A673 (cell line): ENCODE measurements around the gene LYZL6. TPM values are rescaled to one million over a fixed set of nuclear protein-coding genes. Genes with fewer than 3 reads are reported as not detected.

Source experiments
- BruUV-seq: library from RNA; stranded (reverse); fragments of 400-500 nt; replicated peaks from 2 replicates; lab custom pipeline; 2021; lab: Mats Ljungman, UMichigan
- CTCF ChIA-PET: fragments of 300-600 bp; sonication (Branson Sonifier 250); formaldehyde crosslinking; loops from one replicate; lab custom pipeline; 2022; ENCODE audit warnings: antibody characterized with exemption; lab: Charles Lee
- POLR2A ChIA-PET: fragments of 300-600 bp; sonication (Branson Sonifier 250); formaldehyde crosslinking; loops from one replicate; lab custom pipeline; 2022; ENCODE audit warnings: antibody characterized with exemption; ENCODE audit not compliant: low non-redundant PET; lab: Charles Lee
- DNase-seq: peaks from one replicate; pipeline ENCODE4 v3.0.0-alpha.2; 2015; ENCODE audit warnings: low spot score
- H3K27ac ChIP-seq: fragments of 200-600 bp; sonication (generic); 2 replicates; pipeline ENCODE4 v1.5.1; 2016; ENCODE audit warnings: mixed run types, low read depth, mild to moderate bottlenecking, mixed read lengths, antibody characterized with exemption, low read length; ENCODE audit not compliant: poor library complexity, severe bottlenecking
- H3K27me3 ChIP-seq: fragments of 200-600 bp; sonication (generic); replicated peaks from 2 replicates; pipeline ENCODE4 v1.6.1; 2017; ENCODE audit warnings: mixed run types, low read depth, mild to moderate bottlenecking, mixed read lengths, antibody characterized with exemption, low read length; ENCODE audit not compliant: insufficient read depth, poor library complexity
- H3K36me3 ChIP-seq: fragments of 200-600 bp; sonication (generic); 2 replicates; pipeline ENCODE4 v1.6.1; 2016; ENCODE audit warnings: mixed run types, mild to moderate bottlenecking, mixed read lengths, antibody characterized with exemption, low read length; ENCODE audit not compliant: insufficient read depth, poor library complexity, severe bottlenecking
- H3K4me1 ChIP-seq: fragments of 200-600 bp; sonication (generic); 2 replicates; pipeline ENCODE4 v1.6.1; 2017; ENCODE audit warnings: mixed run types, mild to moderate bottlenecking, mixed read lengths, antibody characterized with exemption, low read length; ENCODE audit not compliant: insufficient read depth, poor library complexity, severe bottlenecking
- H3K4me3 ChIP-seq: fragments of 200-600 bp; sonication (generic); 2 replicates; pipeline ENCODE4 v1.5.1; 2016; ENCODE audit warnings: low read depth, mixed run types, mild to moderate bottlenecking, mixed read lengths, low read length; ENCODE audit not compliant: poor library complexity, severe bottlenecking
- H3K9me3 ChIP-seq: fragments of 200-600 bp; sonication (generic); 2 replicates; pipeline ENCODE4 v1.6.1; 2016; ENCODE audit warnings: mixed run types, low read depth, mild to moderate bottlenecking, mixed read lengths, antibody characterized with exemption, low read length; ENCODE audit not compliant: poor library complexity, severe bottlenecking
- EZH2 ChIP-seq: fragments of 200-600 bp; sonication (generic); IDR thresholded peaks from 2 replicates; pipeline ENCODE4 v1.6.1; 2017; ENCODE audit warnings: borderline replicate concordance, low read depth, mild to moderate bottlenecking, mixed read lengths, antibody characterized with exemption, low read length; ENCODE audit not compliant: poor library complexity, severe bottlenecking
- intact Hi-C: fragments of 100-400 bp; cut with micrococcal nuclease; formaldehyde crosslinking; loops from one replicate; pipeline ENCODE4 v1.10.0; 2022; ENCODE audit not compliant: unreplicated experiment
- total RNA-seq: library from RNA; stranded (reverse); gene quantifications from 2 replicates; pipeline ENCODE4 v1.2.3, GENCODE V29; 2021
- TF ChIP-seq, protein P1 (sequence below): fragments of 300-800, 200-600 bp; sonication (generic); conservative IDR thresholded peaks from 2 replicates; pipeline ENCODE4 v1.5.1; 2017; ENCODE audit warnings: low read depth, mild to moderate bottlenecking, antibody characterized with exemption, low read length, moderate library complexity, mixed read lengths

The LYZL6 gene
- total RNA-seq, 1 experiment from 2014 or later: not detected

DNA sequence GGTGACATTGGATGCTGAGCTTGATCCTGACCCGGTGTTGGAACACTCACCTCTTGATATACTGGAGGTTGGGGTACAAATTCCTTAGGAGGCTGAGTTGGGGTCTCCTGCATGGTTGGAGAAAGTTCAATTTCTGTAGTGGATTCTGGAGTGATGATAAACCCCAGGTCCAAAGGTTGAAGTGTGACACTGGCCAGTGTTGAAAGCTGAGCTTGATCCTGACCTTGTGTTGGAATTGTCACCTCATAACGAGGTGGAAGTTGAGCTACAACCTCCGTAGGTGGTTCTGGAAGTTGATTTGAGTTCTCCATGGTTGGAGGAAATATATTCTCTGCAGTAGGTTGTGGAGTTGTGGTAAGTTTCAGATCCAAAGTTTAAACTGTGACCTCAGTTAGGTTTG, 34.1 kb downstream of the LYZL6 start:
- intact Hi-C loops: no loop called here
- no peaks in the 10 kb centered on the region for H3K9me3 ChIP-seq
- H3K36me3 ChIP-seq: no peaks in the 10 kb centered on the region
- DNase-seq: no peak
- ChIA-PET POLR2A (interaction anchor here (0.8 kb wide), 1 partner anchor 62 kb away, joined by 3 read pairs; no protein-coding TSS in a partner anchor), CTCF (no interaction called here)
- H3K27me3 ChIP-seq: no peaks in the 10 kb centered on the region
- no peak for TF ChIP-seq EZH2
- TF ChIP-seq, protein P1, sequence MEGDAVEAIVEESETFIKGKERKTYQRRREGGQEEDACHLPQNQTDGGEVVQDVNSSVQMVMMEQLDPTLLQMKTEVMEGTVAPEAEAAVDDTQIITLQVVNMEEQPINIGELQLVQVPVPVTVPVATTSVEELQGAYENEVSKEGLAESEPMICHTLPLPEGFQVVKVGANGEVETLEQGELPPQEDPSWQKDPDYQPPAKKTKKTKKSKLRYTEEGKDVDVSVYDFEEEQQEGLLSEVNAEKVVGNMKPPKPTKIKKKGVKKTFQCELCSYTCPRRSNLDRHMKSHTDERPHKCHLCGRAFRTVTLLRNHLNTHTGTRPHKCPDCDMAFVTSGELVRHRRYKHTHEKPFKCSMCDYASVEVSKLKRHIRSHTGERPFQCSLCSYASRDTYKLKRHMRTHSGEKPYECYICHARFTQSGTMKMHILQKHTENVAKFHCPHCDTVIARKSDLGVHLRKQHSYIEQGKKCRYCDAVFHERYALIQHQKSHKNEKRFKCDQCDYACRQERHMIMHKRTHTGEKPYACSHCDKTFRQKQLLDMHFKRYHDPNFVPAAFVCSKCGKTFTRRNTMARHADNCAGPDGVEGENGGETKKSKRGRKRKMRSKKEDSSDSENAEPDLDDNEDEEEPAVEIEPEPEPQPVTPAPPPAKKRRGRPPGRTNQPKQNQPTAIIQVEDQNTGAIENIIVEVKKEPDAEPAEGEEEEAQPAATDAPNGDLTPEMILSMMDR: no peak
- no peak overlapping the region for H3K27ac ChIP-seq
- no TSS peak for BruUV-seq
- no peaks in the 10 kb centered on the region for H3K4me1 ChIP-seq
- no peak overlapping the region for H3K4me3 ChIP-seq

GRCh38 chr17:35907691-35908090, 35.8 kb downstream of the LYZL6 start:
- intact Hi-C loops: no loop called here
- no peak for DNase-seq
- H3K4me1 ChIP-seq: no peaks in the 10 kb centered on the region
- no peak overlapping the region for H3K4me3 ChIP-seq
- H3K27ac ChIP-seq: no peak overlapping the region
- H3K9me3 ChIP-seq: no peaks in the 10 kb centered on the region
- POLR2A ChIA-PET: no interaction called here
- BruUV-seq: no TSS peak
- H3K27me3 ChIP-seq: no peaks in the 10 kb centered on the region
- TF ChIP-seq, protein P1: no peak
- TF ChIP-seq EZH2: no peak
- H3K36me3 ChIP-seq: no peaks in the 10 kb centered on the region
- CTCF ChIA-PET: no interaction called here

- Histone ChIP-seq H3K27me3 (no peaks in the 10 kb centered on the region), H3K27ac (no peak overlapping the region), H3K9me3 (no peaks in the 10 kb centered on the region), H3K4me1 (no peaks in the 10 kb centered on the region), H3K36me3 (no peaks in the 10 kb centered on the region), H3K4me3 (no peak overlapping the region)
- ChIA-PET CTCF (no interaction called here), POLR2A (no interaction called here)
- no peak for TF ChIP-seq EZH2
- TF ChIP-seq, protein P1: no peak
- BruUV-seq: no TSS peak
- intact Hi-C loops: no loop called here
- DNase-seq: no peak
Observed at GRCh38 chr17:35906926-35907637, 36.4 kb downstream of the LYZL6 start.
